ENCODE data around the gene KCNN1.
"Not testable (repeated sequence)": the region's sequence is repeated elsewhere in the genome, so short reads cannot be mapped to it uniquely, and the experiment has no call there.

Gene KCNN1

DNA sequence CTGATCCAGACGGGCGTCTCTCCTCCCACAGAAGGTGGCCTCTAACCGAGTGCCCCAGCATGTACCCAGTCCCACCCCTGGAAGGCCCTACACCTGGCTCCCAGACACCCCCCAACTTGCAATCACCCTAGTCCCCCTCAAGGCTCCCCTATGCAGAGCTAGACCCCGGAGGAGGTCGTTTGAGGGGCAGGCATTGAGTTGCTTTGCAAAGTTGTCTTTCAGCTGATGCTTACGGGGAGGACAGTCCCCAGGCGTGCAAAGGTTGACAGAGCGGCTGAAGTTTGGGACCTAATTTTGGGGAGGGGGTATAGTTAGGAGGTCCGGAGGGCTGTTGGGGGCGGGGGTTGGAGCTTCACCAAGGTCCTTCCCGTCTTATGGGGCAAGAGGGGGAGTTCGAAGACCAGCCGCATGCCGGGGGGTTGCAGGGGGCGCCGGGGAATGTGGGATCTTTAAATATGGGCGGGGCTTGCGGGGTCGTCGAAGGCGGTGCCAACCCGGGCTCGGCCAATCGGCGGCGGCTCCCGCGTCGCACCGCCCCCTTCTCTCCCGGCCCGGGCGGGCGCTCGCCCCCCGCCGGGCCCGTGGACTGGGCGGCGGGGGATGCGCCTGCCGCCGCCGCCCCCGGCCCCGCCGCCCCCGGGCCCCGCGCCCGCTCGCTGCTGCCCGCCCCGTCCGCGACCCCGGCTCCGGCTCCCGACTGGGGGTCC lies at the start of gene KCNN1:
Gene KCNN1, plus strand, starts transcription at position 558 of the 707 bp plus-strand sequence. CDS start 6,782 bp downstream, outside the sequence.
- no peak within 1 kb of the TSS for H3K27ac ChIP-seq
- TF ChIP-seq, protein P1, sequence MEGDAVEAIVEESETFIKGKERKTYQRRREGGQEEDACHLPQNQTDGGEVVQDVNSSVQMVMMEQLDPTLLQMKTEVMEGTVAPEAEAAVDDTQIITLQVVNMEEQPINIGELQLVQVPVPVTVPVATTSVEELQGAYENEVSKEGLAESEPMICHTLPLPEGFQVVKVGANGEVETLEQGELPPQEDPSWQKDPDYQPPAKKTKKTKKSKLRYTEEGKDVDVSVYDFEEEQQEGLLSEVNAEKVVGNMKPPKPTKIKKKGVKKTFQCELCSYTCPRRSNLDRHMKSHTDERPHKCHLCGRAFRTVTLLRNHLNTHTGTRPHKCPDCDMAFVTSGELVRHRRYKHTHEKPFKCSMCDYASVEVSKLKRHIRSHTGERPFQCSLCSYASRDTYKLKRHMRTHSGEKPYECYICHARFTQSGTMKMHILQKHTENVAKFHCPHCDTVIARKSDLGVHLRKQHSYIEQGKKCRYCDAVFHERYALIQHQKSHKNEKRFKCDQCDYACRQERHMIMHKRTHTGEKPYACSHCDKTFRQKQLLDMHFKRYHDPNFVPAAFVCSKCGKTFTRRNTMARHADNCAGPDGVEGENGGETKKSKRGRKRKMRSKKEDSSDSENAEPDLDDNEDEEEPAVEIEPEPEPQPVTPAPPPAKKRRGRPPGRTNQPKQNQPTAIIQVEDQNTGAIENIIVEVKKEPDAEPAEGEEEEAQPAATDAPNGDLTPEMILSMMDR (conservative IDR thresholded peaks at IDR 0.05; ENCODE audit: low read depth) = no peak
- DNase-seq (ENCODE audit: low spot score) = peak; percentile 47
- ChIA-PET CTCF (interaction anchor here (0.6 to 0.7 kb wide), 2 partner anchors 9 to 19 kb away, joined by 4 read pairs; no protein-coding TSS in a partner anchor), POLR2A (ENCODE audit: low non-redundant PET) (no interaction called here)

DNA sequence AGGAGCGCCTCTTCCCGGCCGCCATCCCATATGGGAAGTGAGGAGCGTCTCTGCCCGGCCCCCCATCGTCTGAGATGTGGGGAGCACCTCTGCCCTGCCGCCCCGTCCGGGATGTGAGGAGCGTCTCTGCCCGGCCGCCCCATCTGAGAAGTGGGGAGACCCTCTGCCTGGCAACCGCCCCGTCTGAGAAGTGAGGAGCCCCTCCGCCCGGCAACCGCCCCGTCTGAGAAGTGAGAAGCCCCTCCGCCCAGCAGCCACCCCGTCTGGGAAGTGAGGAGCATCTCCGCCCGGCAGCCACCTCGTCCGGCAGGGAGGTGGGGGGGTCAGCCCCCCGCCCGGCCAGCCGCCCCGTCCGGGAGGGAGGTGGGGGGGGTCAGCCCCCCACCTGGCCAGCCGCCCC lies 48.8 kb upstream of the KCNN1 start:
- DNase-seq (ENCODE audit: low spot score); H3K27ac ChIP-seq; POLR2A ChIA-PET (ENCODE audit: low non-redundant PET); CTCF ChIA-PET: not testable (repeated sequence)

DNA sequence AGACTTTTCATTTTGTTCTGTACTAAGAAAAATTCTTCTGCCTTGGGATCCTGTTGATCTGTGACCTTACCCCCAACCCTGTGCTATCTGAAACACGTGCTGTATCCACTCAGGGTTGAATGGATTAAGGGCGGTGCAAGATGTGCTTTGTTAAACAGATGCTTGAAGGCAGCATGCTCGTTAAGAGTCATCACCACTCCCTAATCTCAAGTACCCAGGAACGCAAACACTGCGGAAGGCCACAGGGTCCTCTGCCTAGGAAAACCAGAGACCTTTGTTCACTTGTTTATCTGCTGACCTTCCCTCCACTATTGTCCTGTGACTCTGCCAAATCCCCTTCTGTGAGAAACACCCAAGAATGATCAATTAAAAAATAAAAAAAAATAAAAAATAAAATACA lies 47.8 kb upstream of the KCNN1 start:
- DNase-seq (ENCODE audit: low spot score); H3K27ac ChIP-seq; POLR2A ChIA-PET (ENCODE audit: low non-redundant PET): not testable (repeated sequence)
- CTCF ChIA-PET = interaction anchor here (0.6 kb wide), 1 partner anchor 12 kb away, joined by 6 read pairs; no protein-coding TSS in a partner anchor

DNA sequence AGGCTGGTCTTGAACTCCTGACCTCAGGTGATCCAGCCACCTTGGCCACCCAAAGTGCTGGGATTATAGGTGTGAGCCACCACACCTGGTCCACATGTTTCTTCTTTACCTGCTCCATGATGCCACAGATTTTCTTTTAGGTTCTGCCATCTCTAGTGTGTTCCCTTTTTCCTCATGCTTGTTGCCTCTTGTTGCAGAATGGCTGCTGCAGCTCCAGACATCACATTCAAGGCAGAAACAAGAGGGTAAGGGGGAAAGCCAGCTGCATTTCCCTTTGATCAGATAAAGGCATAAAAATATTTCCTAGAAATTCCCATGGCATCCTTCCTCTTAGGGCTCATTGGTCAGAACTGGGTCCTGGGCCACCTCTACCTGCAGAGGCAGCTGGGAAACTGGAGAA lies 46.4 kb upstream of the KCNN1 start:
- no peak overlapping the region for H3K27ac ChIP-seq
- DNase-seq (ENCODE audit: low spot score) = no peak
- TF ChIP-seq, protein P1 (conservative IDR thresholded peaks at IDR 0.05; ENCODE audit: low read depth) = no peak
- CTCF ChIA-PET = interaction anchor here (0.6 to 0.8 kb wide), 2 partner anchors 61 to 1082 kb away, joined by 3 to 4 read pairs; no protein-coding TSS in a partner anchor
- POLR2A ChIA-PET (ENCODE audit: low non-redundant PET) = no interaction called here

DNA sequence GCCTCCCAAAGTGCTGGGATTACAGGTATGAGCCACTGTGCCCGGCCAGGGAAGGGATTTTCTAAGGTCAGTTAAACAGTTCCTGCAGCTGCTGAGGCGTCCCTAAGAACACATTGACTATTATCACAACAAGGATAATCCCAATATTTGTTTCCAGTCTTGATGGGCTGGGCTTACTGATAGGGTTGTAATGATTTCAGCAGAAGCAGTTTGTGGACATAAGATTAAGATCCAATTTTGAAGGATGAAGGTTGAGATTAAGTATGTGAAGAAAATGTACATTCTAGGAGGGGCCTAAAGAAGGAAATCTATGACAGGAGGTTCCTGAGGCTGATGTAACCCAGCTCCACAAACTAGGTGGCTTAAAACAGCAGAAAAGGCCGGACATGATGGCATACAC lies 44.8 kb upstream of the KCNN1 start:
- no peak for DNase-seq (ENCODE audit: low spot score)
- H3K27ac ChIP-seq = no peak overlapping the region
- ChIA-PET POLR2A (ENCODE audit: low non-redundant PET) (no interaction called here), CTCF (no interaction called here)
- TF ChIP-seq, protein P1 (conservative IDR thresholded peaks at IDR 0.05; ENCODE audit: low read depth) = no peak

DNA sequence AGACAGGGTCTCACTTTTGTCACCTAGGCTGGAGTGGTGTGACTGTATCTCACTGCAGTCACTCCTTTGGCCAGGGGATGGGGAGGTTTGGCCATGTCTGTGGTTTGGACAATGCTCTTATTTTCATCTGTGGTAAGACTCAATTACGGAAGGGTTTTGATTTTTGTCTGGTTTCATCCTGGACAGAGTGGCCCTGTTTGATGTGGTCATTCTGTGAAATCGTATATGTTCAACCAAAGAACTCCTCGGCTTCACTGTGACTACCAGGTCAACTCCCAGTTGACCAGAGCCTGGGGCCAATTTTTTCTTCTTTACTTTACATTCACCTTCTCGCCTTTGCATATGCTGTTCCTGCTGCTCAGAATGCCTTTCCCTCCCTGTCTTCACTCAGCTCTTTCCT lies 40.9 kb upstream of the KCNN1 start:
- CTCF ChIA-PET = interaction anchor here (0.6 kb wide), 1 partner anchor 17 kb away, joined by 3 read pairs; no protein-coding TSS in a partner anchor

DNA sequence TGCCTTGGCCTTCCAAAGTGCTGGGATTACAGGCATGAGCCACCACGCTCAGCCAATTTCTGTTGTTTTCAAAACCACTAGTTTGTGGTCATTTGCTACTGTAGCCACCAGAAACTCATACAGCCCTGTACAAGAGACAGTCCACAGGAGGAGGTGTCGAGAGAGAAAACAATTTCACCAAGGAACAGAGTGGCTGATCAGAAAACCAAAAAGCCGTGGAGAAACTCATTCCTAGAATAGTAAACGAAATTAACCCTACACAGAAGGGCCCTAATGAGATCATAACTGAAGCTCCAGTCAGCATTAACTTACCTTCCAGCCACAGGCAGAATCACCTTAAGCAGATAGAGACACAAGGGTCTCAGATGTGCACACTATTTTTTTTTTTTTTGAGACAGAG lies 37.9 kb upstream of the KCNN1 start:
- no peak for DNase-seq (ENCODE audit: low spot score)
- POLR2A ChIA-PET (ENCODE audit: low non-redundant PET) = interaction anchor here (0.6 kb wide), 1 partner anchor 70 kb away, joined by 3 read pairs; no protein-coding TSS in a partner anchor
- CTCF ChIA-PET = interaction anchor here (1.1 to 5.1 kb wide), 2 partner anchors 59 to 70 kb away, joined by 3 to 87 read pairs; partner anchors contain the start of gene SLC5A5
- H3K27ac ChIP-seq = no peak overlapping the region
- TF ChIP-seq, protein P1 (conservative IDR thresholded peaks at IDR 0.05; ENCODE audit: low read depth) = no peak

More for the DNA sequence above, 40.9 kb upstream of the KCNN1 start:
- DNase-seq (ENCODE audit: low spot score) = no peak
- H3K27ac ChIP-seq = no peak overlapping the region
- POLR2A ChIA-PET (ENCODE audit: low non-redundant PET) = no interaction called here
- TF ChIP-seq, protein P1 (conservative IDR thresholded peaks at IDR 0.05; ENCODE audit: low read depth) = no peak
